HepG2 (cell line): ENCODE measurements around the gene GPC6. TPM values are rescaled to one million over a fixed set of nuclear protein-coding genes. Genes with fewer than 3 reads are reported as not detected.

Experiments used
- KIAA2018 ChIP-seq: sonication (generic); formaldehyde crosslinking; IDR thresholded peaks from 2 replicates; pipeline ENCODE4 v1.5.0; 2020; ENCODE audit warnings: mild to moderate bottlenecking, missing genetic modification reagents, borderline replicate concordance
- SNAPC4 ChIP-seq: sonication (generic); formaldehyde crosslinking; IDR thresholded peaks from 2 replicates; pipeline ENCODE4 v1.4.0; 2020; ENCODE audit warnings: mild to moderate bottlenecking, missing genetic modification reagents
- SRSF9 ChIP-seq: fragments of 200-400 bp; formaldehyde crosslinking; IDR thresholded peaks from 2 replicates; pipeline ENCODE4 v1.6.1; 2018; ENCODE audit warnings: borderline replicate concordance, mild to moderate bottlenecking, low read depth, low read length; ENCODE audit not compliant: insufficient read depth, poor library complexity, severe bottlenecking
- polyA plus RNA-seq, 8 experiments: library from polyadenylated mRNA; depleted of rRNA in 3 of 8; stranded (reverse) in 7 of 8; unstranded in 1 of 8; fragments of >200 nt; fragmentation: Illumina TruSeq in 4 of 8; extraction: Trizol in 4 of 8; gene quantifications; 2 replicates each; pipeline versions ENCODE4 v1.2.1 to v1.2.3, GENCODE V29; 2011 to 2016; ENCODE audit warnings: low read depth in 4 of 8, missing spikeins in 1 of 8, mixed read lengths in 1 of 8; ENCODE audit not compliant: insufficient read depth in 1 of 8
- total RNA-seq, 5 experiments: library from RNA; depleted of rRNA; stranded (reverse); fragments of >200 nt; fragmentation: Illumina TruSeq; extraction: Trizol; gene quantifications; 2 replicates each; pipeline ENCODE4 v1.2.3, GENCODE V29; 2016; ENCODE audit warnings: low read depth in 1 of 5

GPC6 gene
- total and polyA plus RNA-seq, 2 of the 13 experiments (the other 11 are each of a cell fraction or from before 2014, with no cell fraction given): 24.5 to 33.9 TPM

- TF ChIP-seq KIAA2018 (CRISPR knock-in tag): no peak
- no peak for TF ChIP-seq SRSF9
- no peak for TF ChIP-seq SNAPC4 (CRISPR knock-in tag)
Measured at GRCh38 chr13:94170145-94170571, 943.6 kb downstream of the GPC6 start (continued).
